ENCODE data around the gene CTNND2.

CTNND2 gene

GRCh38 chr5:11387382-11387781 is 516.9 kb downstream of the CTNND2 start:
- no peak for DNase-seq (ENCODE audit: low read depth, low spot score)

GRCh38 chr5:11386398-11386797 is 517.8 kb downstream of the CTNND2 start:
- no peak for DNase-seq (ENCODE audit: low read depth, low spot score)

- no peak for DNase-seq (ENCODE audit: low read depth, low spot score)
Observed at GRCh38 chr5:11385901-11386293, 518.3 kb downstream of the CTNND2 start.

- no peak for DNase-seq (ENCODE audit: low read depth, low spot score)
Observed at GRCh38 chr5:11385251-11385900, 518.9 kb downstream of the CTNND2 start.

GRCh38 chr5:11384441-11385250 is 519.6 kb downstream of the CTNND2 start:
- DNase-seq (ENCODE audit: low read depth, low spot score) = no peak

- no peak for DNase-seq (ENCODE audit: low read depth, low spot score)
Observed at GRCh38 chr5:11383506-11384095, 520.6 kb downstream of the CTNND2 start.

- DNase-seq (ENCODE audit: low read depth, low spot score) = no peak
Observed at GRCh38 chr5:11378461-11378860, 525.8 kb downstream of the CTNND2 start.

- no peak for DNase-seq (ENCODE audit: low read depth, low spot score)
Observed at GRCh38 chr5:11377896-11378295, 526.4 kb downstream of the CTNND2 start.

GRCh38 chr5:11372191-11372590 is 532.1 kb downstream of the CTNND2 start:
- no peak for DNase-seq (ENCODE audit: low read depth, low spot score)

- DNase-seq (ENCODE audit: low read depth, low spot score) = no peak
Observed at GRCh38 chr5:11371021-11371420, 533.2 kb downstream of the CTNND2 start.

- DNase-seq (ENCODE audit: low read depth, low spot score) = no peak
Observed at GRCh38 chr5:11364531-11364930, 539.7 kb downstream of the CTNND2 start.

GRCh38 chr5:11363631-11364178 is 540.5 kb downstream of the CTNND2 start:
- no peak for DNase-seq (ENCODE audit: low read depth, low spot score)

GRCh38 chr5:11361768-11362167 is 542.5 kb downstream of the CTNND2 start:
- DNase-seq (ENCODE audit: low read depth, low spot score) = no peak

GRCh38 chr5:11357928-11358327 is 546.3 kb downstream of the CTNND2 start:
- DNase-seq (ENCODE audit: low read depth, low spot score) = no peak

GRCh38 chr5:11355491-11355890 is 548.8 kb downstream of the CTNND2 start:
- no peak for DNase-seq (ENCODE audit: low read depth, low spot score)

- no peak for DNase-seq (ENCODE audit: low read depth, low spot score)
Observed at GRCh38 chr5:11346336-11346735, 557.9 kb downstream of the CTNND2 start.

GRCh38 chr5:11335881-11336760 is 568.1 kb downstream of the CTNND2 start:
- DNase-seq (ENCODE audit: low read depth, low spot score) = no peak

GRCh38 chr5:11334404-11334803 is 569.8 kb downstream of the CTNND2 start:
- DNase-seq (ENCODE audit: low read depth, low spot score) = no peak

- no peak for DNase-seq (ENCODE audit: low read depth, low spot score)
Observed at GRCh38 chr5:11329679-11330078, 574.6 kb downstream of the CTNND2 start.

- no peak for DNase-seq (ENCODE audit: low read depth, low spot score)
Observed at GRCh38 chr5:11324521-11325289, 579.5 kb downstream of the CTNND2 start.

- no peak for DNase-seq (ENCODE audit: low read depth, low spot score)
Observed at GRCh38 chr5:11323761-11324160, 580.5 kb downstream of the CTNND2 start.

Measured in smooth muscle cell of the brain vasculature (primary cell).